Inflammatory macrophage (primary cell): ENCODE results near the gene LCMT1.
"Not testable (repeated sequence)": the region's sequence is repeated elsewhere in the genome, so short reads cannot be mapped to it uniquely, and the experiment has no call there.

Source experiments
- DNase-seq, 2 donors: peaks; one replicate each; pipeline ENCODE4 v3.0.0-alpha.2; 2020 to 2022

Gene LCMT1

DNA sequence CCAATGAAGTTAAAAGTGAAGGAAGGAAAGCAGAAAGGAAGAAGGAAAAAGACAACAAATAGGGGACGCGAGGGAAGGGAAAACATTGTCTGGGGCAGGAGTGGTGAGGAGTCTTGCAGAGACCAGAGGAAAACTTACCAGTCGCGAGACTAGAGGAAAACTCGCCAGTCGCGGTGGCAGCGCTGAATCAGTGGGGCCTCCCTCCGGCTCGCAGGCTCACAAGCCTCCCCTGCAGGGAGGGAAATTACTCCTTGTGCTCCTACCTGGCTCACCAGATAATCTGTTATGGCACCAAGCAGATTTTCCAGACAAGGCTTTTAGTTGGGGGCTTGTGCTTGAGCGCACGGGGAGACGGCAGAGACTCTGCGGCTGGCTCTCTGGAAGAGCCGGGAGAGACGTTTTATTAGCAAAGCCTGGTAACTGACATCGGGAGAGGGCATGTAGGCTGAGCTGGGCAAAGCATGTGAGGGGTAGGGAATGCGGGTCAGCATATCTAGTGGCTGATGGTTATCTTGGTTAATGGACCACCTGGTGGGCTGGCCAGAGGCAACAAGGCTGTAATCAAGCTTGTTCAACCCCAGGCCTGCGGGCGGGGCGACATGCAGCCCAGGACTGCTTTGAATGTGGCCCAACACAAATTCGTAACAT, 37.1 kb downstream of the LCMT1 start:
- DNase-seq = no peak

GRCh38 chr16:25151996-25152395, 40.5 kb downstream of the LCMT1 start:
- no peak for DNase-seq

- no peak for DNase-seq
Observed at GRCh38 chr16:25155553-25156460, 44.3 kb downstream of the LCMT1 start.

DNA sequence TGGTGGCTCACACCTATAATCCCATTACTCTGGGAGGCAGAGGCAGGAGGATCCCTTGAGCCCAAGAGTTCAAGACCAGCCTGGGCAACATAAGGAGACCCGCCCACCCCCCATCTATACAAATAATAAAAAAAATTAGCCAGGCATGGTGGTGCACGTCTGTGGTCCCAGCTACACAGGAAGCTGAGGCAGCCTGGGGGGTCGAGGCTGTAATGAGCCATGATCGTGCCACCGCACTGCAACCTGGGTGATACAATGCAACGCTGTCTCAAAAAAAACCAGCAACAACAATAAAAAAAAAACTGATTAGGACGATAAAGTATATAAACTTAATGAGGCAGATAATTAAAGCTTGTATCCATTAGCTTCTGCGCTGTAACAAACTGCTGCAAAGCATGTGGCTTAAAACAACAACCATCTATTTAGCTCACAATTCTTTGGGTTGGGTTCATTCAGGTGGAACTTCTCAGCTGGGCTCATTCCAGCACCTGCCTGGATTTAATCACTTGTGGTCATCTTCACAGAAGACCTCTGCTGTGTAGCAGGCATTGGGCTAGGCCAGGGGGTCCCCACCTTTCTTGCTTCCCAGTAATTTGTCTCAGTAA, 45.8 kb downstream of the LCMT1 start:
- DNase-seq = no peak

DNA sequence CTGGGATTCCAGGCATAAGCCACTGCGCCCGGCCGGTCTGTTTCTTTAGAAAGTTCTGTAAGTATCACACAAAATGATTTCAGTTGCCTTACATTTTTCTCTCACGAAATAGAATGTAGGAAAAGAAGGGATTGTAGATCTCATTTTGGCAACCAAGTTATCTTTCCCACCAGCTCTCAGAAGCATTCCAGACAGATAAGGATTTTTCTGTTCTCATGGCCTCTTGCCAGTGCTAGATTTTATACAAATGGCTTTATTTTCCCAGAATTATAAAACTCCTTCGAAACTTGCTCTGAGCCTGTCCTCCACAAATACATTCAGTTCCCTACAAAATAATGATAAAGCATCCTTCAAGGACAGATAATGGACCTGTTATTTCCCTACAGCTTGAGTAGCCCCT, 46.9 kb downstream of the LCMT1 start:
- DNase-seq = no peak

DNA sequence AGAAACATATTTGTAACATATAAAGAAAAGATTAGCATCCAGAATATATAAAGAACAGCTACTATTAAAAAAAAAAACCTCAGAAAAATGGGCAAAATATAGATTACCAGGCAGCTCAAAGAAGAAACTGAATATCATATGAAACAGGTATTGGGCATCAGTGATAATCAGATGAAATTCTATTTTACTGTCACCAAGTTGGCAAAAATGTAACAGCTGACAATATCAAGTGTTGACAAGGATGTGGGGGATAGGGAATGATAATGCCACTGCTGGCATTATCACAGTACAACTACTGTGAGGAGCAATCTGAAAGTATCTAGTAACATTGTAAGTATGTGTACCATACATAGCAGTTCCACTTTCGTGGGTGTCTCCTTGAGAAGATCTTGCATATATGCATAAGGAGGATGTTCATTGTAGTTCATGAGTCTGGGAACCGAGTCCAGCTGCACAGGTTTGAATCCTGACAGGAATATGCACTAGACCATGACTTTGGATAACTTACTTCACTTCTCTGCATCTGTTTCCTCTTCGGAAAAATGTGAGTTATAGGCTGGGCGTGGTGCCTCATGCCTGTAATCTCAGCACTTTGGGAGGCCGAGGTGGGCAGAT, 50.3 kb downstream of the LCMT1 start:
- DNase-seq = no peak

- DNase-seq = no peak
Observed at GRCh38 chr16:25163683-25164082, 52.1 kb downstream of the LCMT1 start.

- no peak for DNase-seq
Observed at GRCh38 chr16:25165284-25165683, 53.7 kb downstream of the LCMT1 start.

DNA sequence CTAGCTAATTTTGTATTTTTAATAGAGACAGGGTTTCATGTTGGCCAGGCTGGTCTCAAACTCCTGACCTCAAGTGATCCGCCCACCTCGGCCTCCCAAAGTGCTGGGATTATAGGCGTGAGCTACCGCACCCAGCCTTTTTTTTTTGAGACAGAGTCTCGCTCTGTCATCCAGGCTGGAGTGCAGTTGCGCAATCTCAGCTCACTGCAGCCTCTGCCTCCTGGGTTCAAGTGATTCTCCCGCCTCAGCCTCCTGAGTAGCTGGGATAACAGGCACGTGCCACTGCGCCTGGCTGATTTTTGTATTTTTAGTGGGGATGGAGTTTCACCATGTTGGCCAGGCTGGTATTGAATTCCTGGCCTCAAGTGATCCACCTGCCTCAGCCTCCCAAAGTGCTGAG, 56.4 kb downstream of the LCMT1 start:
- DNase-seq = not testable (repeated sequence)

DNA sequence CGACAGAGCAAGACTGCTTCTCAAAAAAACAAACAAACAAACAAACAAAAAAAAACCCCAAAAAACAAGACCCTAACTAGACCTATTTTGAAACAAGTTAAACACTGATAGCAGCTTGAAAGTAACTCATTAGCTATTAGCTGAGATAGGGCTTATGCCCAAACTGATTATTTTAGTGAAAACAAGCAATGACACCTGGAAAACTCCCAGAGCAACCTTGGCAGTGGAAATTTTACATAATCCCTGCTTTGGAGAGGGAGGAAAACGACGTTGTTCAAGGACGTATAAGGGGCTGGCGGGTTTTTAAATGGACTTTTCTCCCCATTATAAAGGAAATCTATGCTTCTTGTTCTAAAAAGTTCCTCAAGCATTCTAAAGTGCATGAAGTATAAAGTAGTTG, 59.8 kb downstream of the LCMT1 start:
- DNase-seq = no peak

- DNase-seq = no peak
Observed at GRCh38 chr16:25172831-25173230, 61.3 kb downstream of the LCMT1 start.

GRCh38 chr16:25174285-25174684, 62.7 kb downstream of the LCMT1 start:
- DNase-seq = no peak

- no peak for DNase-seq
Observed at GRCh38 chr16:25176136-25176535, 64.6 kb downstream of the LCMT1 start.

GRCh38 chr16:25177512-25177830, 65.9 kb downstream of the LCMT1 start:
- DNase-seq = no peak

DNA sequence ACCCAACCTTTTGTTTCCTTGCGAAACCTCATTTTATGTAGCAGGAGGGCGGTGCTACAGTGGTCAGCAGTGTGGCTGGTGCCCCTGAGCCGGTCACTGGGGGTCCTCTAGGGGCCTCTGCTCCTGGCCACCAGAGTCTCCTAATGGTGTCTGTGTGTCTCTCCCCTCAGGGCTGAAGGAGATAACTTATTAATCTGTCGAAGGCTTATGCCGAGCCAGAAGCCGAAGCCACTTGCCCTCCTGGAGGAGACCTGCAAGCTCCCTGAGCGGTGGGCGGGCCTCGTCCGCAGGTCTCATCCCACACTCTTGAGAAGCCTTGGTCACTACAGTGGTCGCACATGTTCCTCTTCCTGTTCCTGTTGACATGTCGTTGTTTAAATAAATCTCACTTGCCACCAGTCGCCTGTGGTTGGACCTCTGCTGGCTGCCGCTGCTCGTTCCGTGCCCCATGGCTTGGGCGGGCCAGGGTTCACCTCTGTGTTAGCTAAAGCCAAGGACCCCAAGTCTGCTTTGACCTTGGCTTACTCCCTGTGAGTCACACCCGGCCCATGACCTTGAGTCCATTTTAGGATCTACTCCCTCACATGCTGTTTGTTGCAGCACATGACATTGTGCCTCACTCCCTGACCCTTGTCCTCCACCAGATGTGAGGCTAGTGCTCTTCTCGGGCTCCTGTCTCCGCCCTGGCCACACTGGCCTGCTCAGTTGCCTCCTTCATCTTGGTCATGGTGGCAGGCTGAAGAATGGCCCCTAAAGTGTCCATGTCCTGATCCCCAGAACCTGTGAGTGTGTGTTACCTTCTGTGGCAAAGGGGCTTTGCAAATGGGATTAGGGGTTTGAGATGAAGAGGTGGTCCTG, 66.5 kb downstream of the LCMT1 start:
- peak; percentile 38 to 44 for DNase-seq

- not testable (repeated sequence) for DNase-seq
Observed at GRCh38 chr16:25181236-25181635, 69.7 kb downstream of the LCMT1 start.

- no peak for DNase-seq
Observed at GRCh38 chr16:25184771-25185170, 73.2 kb downstream of the LCMT1 start.

- no peak for DNase-seq
Observed at GRCh38 chr16:25187491-25187795, 75.9 kb downstream of the LCMT1 start.

GRCh38 chr16:25189305-25189704, 77.8 kb downstream of the LCMT1 start:
- DNase-seq = peak in 1 of 2 donors; percentile 5

GRCh38 chr16:25192096-25192495, 80.6 kb downstream of the LCMT1 start:
- DNase-seq = no peak

- DNase-seq = no peak
Observed at GRCh38 chr16:25194273-25194878, 82.8 kb downstream of the LCMT1 start.

DNA sequence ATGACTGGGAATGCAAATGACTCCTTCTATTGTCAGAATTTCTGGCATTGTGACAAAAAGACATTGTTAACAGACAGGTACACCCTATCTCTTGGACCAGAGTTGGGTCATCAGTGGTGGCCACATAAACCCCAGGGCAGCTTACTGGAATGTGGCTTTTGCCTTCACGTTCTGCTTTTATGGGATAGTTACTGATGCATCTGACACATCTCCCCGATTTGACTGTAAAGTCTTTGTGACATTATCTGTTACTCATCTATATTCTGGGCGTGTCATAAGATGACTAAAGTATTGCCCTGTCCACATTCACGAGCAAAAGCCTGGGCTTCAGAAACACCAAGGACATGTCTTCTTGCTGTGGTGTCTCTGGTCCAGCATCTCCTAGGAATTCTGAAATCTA, 86.5 kb downstream of the LCMT1 start:
- DNase-seq = no peak
